Neuronal stem cell (in vitro differentiated cells): ENCODE measurements around the gene MICB.

Source experiments
- DNase-seq: peaks from one replicate; pipeline ENCODE4 v3.0.0-alpha.2; 2013; ENCODE audit warnings: low spot score
- H2AFZ ChIP-seq: one replicate; pipeline ENCODE4 v1.6.1; 2013; ENCODE audit warnings: mild to moderate bottlenecking, low read length, inconsistent platforms
- H2AK5ac ChIP-seq: 2 replicates; pipeline ENCODE4 v1.6.1; 2013; ENCODE audit warnings: low read depth, mild to moderate bottlenecking, inconsistent platforms, low read length, moderate library complexity, mixed read lengths
- H2BK120ac ChIP-seq: 2 replicates; pipeline ENCODE4 v1.6.1; 2013; ENCODE audit warnings: low read depth, mild to moderate bottlenecking, inconsistent platforms, low read length, moderate library complexity, mixed read lengths
- H2BK12ac ChIP-seq: one replicate; pipeline ENCODE4 v1.6.1; 2013; ENCODE audit warnings: low read length, inconsistent platforms
- H2BK15ac ChIP-seq: 2 replicates; pipeline ENCODE4 v1.6.1; 2013; ENCODE audit warnings: mild to moderate bottlenecking, low read length, inconsistent platforms, mixed read lengths
- H2BK5ac ChIP-seq: one replicate; pipeline ENCODE4 v1.6.1; 2013; ENCODE audit warnings: inconsistent platforms, mild to moderate bottlenecking, low read length, moderate library complexity
- H3K14ac ChIP-seq: one replicate; pipeline ENCODE4 v1.6.1; 2013; ENCODE audit warnings: low read length, inconsistent platforms
- H3K18ac ChIP-seq: 2 replicates; pipeline ENCODE4 v1.6.1; 2013; ENCODE audit warnings: low read length, inconsistent platforms
- H3K23ac ChIP-seq: 2 replicates; pipeline ENCODE4 v1.6.1; 2013; ENCODE audit warnings: low read depth, mild to moderate bottlenecking, mixed read lengths, low read length, inconsistent platforms; ENCODE audit not compliant: poor library complexity
- H3K27ac ChIP-seq: replicated peaks from 3 replicates; pipeline ENCODE4 v1.5.1; 2013; ENCODE audit warnings: low read length, inconsistent platforms
- H3K27me3 ChIP-seq, 3 experiments: 2 replicates each; pipeline ENCODE4 v1.6.1; 2013; ENCODE audit warnings: low read length in 3 of 3, mild to moderate bottlenecking in 2 of 3, inconsistent platforms in 1 of 3, low read depth in 1 of 3, mixed read lengths in 1 of 3, moderate library complexity in 1 of 3; ENCODE audit not compliant: control insufficient read depth in 3 of 3, insufficient read depth in 3 of 3
- H3K36me3 ChIP-seq, 2 donors: replicated peaks in 1 of 2; 2 replicates each; pipeline ENCODE4 v1.6.1; 2013; ENCODE audit warnings: low read length in 2 of 2; ENCODE audit not compliant: control insufficient read depth in 2 of 2, insufficient read depth in 2 of 2
- H3K4ac ChIP-seq: 2 replicates; pipeline ENCODE4 v1.6.1; 2013; ENCODE audit warnings: inconsistent platforms, mild to moderate bottlenecking, low read length, moderate library complexity
- H3K4me1 ChIP-seq, 2 donors: 1 replicate in 1 of 2; 2 replicates in 1 of 2; pipeline ENCODE4 v1.6.1; 2013; ENCODE audit warnings: low read length in 2 of 2, low read depth in 1 of 2; ENCODE audit not compliant: control insufficient read depth in 2 of 2, insufficient read depth in 1 of 2
- H3K4me2 ChIP-seq: one replicate; pipeline ENCODE4 v1.6.1; 2013; ENCODE audit warnings: mild to moderate bottlenecking, low read length, inconsistent platforms; ENCODE audit not compliant: insufficient read depth, poor library complexity, severe bottlenecking
- H3K4me3 ChIP-seq, 2 donors: 2 replicates each; pipeline ENCODE4 v1.5.1; 2013; ENCODE audit warnings: low read length in 2 of 2, mild to moderate bottlenecking in 2 of 2, inconsistent platforms in 1 of 2, moderate library complexity in 1 of 2
- H3K79me1 ChIP-seq: one replicate; pipeline ENCODE4 v1.6.1; 2013; ENCODE audit warnings: low read depth, mild to moderate bottlenecking, inconsistent platforms, low read length, moderate library complexity
- H3K9ac ChIP-seq: one replicate; pipeline ENCODE4 v1.6.1; 2013; ENCODE audit warnings: mild to moderate bottlenecking, low read depth, low read length, inconsistent platforms; ENCODE audit not compliant: poor library complexity
- H3K9me3 ChIP-seq, 2 donors: replicated peaks in 1 of 2; 2 replicates each; pipeline versions ENCODE3 to v1.6.1; 2013; ENCODE audit warnings: low read length in 2 of 2, mild to moderate bottlenecking in 2 of 2, inconsistent platforms in 1 of 2, low read depth in 1 of 2, mixed read lengths in 1 of 2, moderate library complexity in 1 of 2; ENCODE audit not compliant: control insufficient read depth in 2 of 2, insufficient read depth in 1 of 2
- H4K8ac ChIP-seq: one replicate; pipeline ENCODE4 v1.6.1; 2013; ENCODE audit warnings: low read depth, mild to moderate bottlenecking, inconsistent platforms, low read length, moderate library complexity
- H4K91ac ChIP-seq: one replicate; pipeline ENCODE4 v1.6.1; 2013; ENCODE audit warnings: low read length, low read depth, mild to moderate bottlenecking, inconsistent platforms; ENCODE audit not compliant: poor library complexity
- WGBS, 2 donors: extraction: QIAGEN DNeasy Blood & Tissue Kit; methylation state at CpG; one replicate each; pipeline ENCODE4 v1.1.7; 2013; ENCODE audit warnings: missing lambda C conversion rate in 2 of 2, mixed read lengths in 1 of 2; ENCODE audit not compliant: insufficient read length in 2 of 2, insufficient replicate concordance in 1 of 2; ENCODE audit errors: extremely low coverage in 2 of 2; 5-methylcytosine and 5-hydroxymethylcytosine counted together

MICB gene

DNA sequence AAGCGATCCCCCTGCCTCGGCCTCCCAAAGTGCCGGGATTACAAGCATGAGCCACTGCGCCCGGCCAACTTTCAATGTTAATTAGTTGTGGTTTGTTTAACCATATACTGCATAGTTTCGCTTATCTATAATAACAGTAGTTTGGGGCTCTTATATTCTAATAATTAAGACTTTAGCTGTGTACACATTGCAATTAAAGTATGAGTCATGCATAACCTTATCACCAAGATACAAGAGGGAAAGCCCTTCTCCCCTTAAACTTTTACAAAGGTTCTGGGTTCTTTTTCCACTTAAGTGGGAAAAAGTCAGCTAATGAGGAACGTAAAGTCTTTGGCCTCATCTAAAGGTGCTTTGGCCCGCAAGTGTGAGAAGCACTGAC is 27.6 kb downstream of the MICB start:
- Histone ChIP-seq H3K79me1 (no peaks in the 10 kb centered on the region), H3K27me3 (no peaks in the 10 kb centered on the region), H3K36me3 (peaks cover 7 to 13% of the 10 kb centered on the region in 2 donors), H3K27ac (no peak overlapping the region), H3K23ac (no peak overlapping the region), H3K14ac (no peak overlapping the region), H3K4me3 (no peak overlapping the region), H2BK15ac (no peak overlapping the region), H2BK12ac (no peak overlapping the region), H3K9me3 (peaks cover 0 to 2% of the 10 kb centered on the region in 2 donors), H3K9ac (no peak overlapping the region), H2AFZ (no peak overlapping the region), H3K4me1 (peaks cover 0 to 2% of the 10 kb centered on the region in 2 donors), H3K18ac (no peak overlapping the region), H4K91ac (no peak overlapping the region), H2AK5ac (no peak overlapping the region), H2BK120ac (no peak overlapping the region), H2BK5ac (no peak overlapping the region), H3K4ac (no peak overlapping the region), H4K8ac (no peak overlapping the region), H3K4me2 (no peak overlapping the region)
- no peak for DNase-seq
- WGBS, 2 donors = no CpG with 5 or more reads among the region's 8 CpGs

DNA sequence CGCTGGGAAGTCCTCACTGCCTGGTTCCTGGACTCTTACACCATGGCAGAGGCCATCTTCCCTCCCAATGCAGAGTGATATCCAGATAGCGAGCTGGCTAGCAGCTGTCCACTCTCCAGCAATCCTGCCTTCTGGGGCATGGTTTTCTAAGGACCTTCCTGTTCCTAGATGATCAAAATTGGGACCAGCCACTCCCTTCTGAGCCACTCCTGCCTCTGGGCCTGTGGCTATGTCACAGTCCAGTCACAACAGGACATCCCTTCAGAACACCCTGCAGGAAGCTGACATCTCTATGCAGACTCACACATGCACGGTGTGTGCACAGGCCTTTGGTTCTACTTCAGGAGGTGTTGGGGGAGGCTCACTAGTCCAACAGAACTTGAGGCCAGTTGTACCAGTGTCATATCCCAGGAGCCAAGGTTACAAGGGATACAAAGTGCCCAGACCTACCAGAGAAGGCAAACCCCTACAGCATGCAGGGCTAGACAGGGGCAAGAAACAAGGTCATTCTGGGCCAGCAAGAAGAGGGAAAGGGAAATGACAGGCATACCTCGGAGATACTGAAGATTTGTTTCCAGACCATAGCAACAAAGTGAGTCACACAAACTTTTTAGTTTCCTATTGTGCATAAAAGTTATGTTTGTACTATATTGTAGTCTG is 28.1 kb downstream of the MICB start:
- Histone ChIP-seq H3K4ac (no peak overlapping the region), H3K4me3 (no peak overlapping the region), H3K36me3 (peaks cover 12 to 18% of the 10 kb centered on the region in 2 donors), H2BK5ac (no peak overlapping the region), H2BK120ac (no peak overlapping the region), H3K18ac (no peak overlapping the region), H3K27ac (no peak overlapping the region), H4K91ac (no peak overlapping the region), H2AK5ac (no peak overlapping the region), H3K27me3 (no peaks in the 10 kb centered on the region), H3K23ac (no peak overlapping the region), H3K4me1 (peaks cover 0 to 2% of the 10 kb centered on the region in 2 donors), H3K9me3 (peaks cover 0 to 2% of the 10 kb centered on the region in 2 donors), H2BK12ac (no peak overlapping the region), H3K14ac (no peak overlapping the region), H3K4me2 (no peak overlapping the region), H3K79me1 (no peaks in the 10 kb centered on the region), H2BK15ac (no peak overlapping the region), H4K8ac (no peak overlapping the region), H3K9ac (no peak overlapping the region), H2AFZ (no peak overlapping the region)
- WGBS, 2 donors = no CpG with 5 or more reads among the region's 4 CpGs
- DNase-seq = no peak

DNA sequence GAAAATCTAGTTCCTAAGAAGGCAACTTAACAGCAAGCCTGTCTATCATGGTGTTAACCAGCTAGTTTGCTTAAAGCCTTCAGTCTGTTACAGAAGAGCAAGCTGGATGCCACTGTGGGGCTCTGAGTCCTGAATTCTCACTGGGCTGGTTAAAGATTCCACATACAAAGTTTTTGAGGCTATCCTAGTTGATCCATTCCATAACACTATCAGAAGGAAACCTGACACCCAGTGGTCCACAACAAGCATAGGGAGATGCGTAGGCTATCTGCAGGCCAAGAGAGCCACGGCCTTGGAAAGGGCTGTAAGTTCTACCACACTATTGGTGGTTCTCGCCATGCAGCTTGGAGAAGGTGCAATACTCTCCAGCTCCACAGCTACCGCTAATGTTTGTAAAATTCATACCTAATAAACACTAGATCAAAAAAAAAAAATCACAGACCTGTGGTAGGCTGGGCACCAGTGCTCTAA is 30.4 kb downstream of the MICB start:
- Histone ChIP-seq H2BK5ac (no peak overlapping the region), H3K79me1 (no peaks in the 10 kb centered on the region), H2AFZ (no peak overlapping the region), H2BK15ac (no peak overlapping the region), H3K27me3 (no peaks in the 10 kb centered on the region), H2BK120ac (no peak overlapping the region), H3K4me2 (no peak overlapping the region), H4K91ac (no peak overlapping the region), H2AK5ac (no peak overlapping the region), H3K9ac (no peak overlapping the region), H3K4ac (no peak overlapping the region), H3K18ac (no peak overlapping the region), H3K4me3 (no peak overlapping the region), H4K8ac (no peak overlapping the region), H3K27ac (peak overlapping the region; percentile 0), H3K36me3 (peaks cover 28 to 41% of the 10 kb centered on the region in 2 donors), H3K9me3 (peaks cover 0 to 2% of the 10 kb centered on the region in 2 donors), H3K14ac (no peak overlapping the region), H3K23ac (no peak overlapping the region), H2BK12ac (no peak overlapping the region), H3K4me1 (peaks cover 0 to 2% of the 10 kb centered on the region in 2 donors)
- no peak for DNase-seq
- WGBS, 2 donors = no CpG with 5 or more reads among the region's 4 CpGs

DNA sequence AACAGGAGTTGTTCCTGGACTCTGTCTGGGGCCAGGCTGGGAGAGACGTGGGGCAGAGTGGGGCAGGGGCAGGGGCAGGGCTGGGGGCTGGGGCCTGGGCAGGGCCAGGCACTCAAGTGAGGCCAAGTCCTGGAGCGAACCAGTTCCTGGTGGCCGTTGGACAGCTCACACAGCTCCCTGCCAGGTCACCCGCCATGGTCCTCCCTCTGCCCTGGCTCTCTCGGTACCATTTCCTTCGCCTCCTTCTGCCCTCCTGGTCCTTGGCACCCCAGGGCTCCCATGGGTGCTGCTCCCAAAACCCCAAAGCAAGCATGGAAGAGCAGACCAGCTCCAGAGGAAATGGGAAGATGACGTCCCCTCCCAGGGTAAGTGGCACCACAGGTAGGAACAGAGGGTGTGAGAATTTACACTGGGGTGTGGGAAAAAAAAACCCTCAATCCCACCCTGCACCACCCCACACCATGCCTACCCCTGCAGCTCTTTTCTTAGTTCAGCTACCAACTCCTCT is 30.9 kb downstream of the MICB start, which contains the start of gene MCCD1:
Gene MCCD1 (plus strand): TSS at position 142 of the 508 bp plus-strand sequence. CDS start 53 bp downstream, at position 195.
- Histone ChIP-seq H2BK12ac (no peak within 1 kb of the TSS), H3K4me1 (peaks cover 0 to 2% of the 10 kb centered on the region in 2 donors), H3K4me2 (no peak within 1 kb of the TSS), H2AK5ac (peak within 1 kb of the TSS; percentile 42), H3K27me3 (no peaks in the 10 kb centered on the region), H3K14ac (no peak within 1 kb of the TSS), H3K36me3 (peaks cover 32 to 47% of the 10 kb centered on the region in 2 donors), H2BK120ac (no peak within 1 kb of the TSS), H3K23ac (peak within 1 kb of the TSS; percentile 90), H3K27ac (peak within 1 kb of the TSS; percentile 38), H3K4me3 (peak within 1 kb of the TSS in 1 of 2 donors; percentile 55), H3K9ac (no peak within 1 kb of the TSS), H2BK5ac (no peak within 1 kb of the TSS), H4K91ac (no peak within 1 kb of the TSS), H2BK15ac (no peak within 1 kb of the TSS), H2AFZ (no peak within 1 kb of the TSS), H3K18ac (no peak within 1 kb of the TSS), H3K4ac (no peak within 1 kb of the TSS), H3K9me3 (peaks cover 0 to 2% of the 10 kb centered on the region in 2 donors), H3K79me1 (no peaks in the 10 kb centered on the region), H4K8ac (no peak within 1 kb of the TSS)
- no CpG with 5 or more reads among the region's 7 CpGs for WGBS, 2 donors
- DNase-seq = no peak
